ENCODE results near the gene BATF3.
A peak's percentile ranks its signal among the peaks of the same experiment; 100 is the strongest.
"Not testable (repeated sequence)": the region's sequence is repeated elsewhere in the genome, so short reads cannot be mapped to it uniquely, and the experiment has no call there.

The BATF3 gene

DNA sequence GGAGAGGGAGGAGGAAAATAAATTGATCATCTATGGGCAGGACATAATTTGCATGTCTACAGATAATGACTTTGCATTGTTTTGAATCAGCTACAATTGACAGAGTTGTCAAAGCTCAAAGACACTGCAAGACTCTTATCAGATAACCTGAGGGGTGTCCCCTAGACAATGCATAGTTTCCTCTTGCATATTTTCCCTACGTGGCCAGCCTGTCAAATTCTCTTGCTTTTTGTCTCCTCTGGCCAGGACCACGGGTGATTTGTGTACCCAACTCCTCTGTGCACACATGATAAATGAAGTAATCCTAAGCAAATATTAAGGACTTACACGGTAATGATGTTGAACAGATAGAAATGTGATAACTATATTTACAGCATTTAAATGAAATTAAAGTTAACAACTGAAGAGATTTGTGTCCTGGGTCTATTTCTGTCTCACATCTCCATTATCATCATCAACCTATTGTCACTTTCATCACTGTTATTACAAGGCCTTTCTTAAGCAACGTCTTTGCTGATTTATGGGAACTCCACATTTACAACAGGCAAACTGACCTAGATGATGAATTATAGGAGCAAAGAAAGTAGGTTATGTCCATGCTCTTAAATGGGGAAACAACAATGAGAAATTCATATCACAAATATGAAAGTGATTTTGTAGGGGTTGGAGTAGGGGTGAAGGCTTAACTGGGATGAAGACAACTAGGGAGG, 18.8 kb downstream of the BATF3 start:
- DNase-seq: no peak

DNA sequence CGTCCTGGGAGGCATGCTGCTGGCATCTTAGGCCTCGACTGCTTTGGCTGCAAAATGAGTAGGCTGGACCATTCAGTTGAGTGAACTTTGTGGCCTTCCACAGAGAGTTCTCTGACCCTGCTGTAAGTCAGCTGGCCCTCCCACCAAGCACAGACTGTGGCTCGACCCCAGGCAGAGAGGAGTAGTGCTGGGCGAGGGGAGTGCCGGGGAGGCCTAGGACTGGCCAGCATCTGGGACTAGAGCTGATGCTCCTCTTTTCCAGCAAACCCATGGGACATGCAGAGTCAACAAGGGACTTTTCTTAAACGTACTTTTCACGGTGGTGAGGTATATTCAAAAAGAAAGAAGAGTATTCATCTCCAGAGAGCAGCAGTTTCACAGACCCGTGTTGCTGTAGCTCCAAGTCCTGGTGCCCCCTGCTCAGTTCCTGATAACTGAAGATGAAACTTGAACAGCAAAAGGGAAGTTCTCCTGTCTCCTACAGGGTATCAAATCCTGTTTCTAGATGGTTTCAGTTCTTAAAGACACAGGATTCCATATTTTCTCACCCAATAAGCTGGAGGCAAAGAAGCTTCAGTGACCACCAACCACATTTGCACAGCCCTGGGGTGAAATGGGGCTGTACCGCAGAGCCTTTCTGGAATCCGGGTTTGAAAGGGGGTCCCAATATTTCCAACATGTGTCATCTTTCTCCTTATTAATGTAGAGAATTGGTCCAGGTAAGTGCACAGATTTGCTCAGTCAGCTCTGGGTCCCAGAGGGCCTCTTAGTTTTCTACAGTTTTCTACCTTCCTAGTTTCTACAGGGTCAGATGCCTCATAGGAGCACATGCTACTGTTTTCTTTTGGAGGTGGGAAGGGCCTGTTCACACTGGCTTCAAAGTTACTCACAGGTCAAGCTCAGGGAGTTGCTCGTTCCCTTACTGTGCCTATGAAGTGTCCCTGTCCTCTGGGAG, 20.9 kb downstream of the BATF3 start:
- no peak for DNase-seq

DNA sequence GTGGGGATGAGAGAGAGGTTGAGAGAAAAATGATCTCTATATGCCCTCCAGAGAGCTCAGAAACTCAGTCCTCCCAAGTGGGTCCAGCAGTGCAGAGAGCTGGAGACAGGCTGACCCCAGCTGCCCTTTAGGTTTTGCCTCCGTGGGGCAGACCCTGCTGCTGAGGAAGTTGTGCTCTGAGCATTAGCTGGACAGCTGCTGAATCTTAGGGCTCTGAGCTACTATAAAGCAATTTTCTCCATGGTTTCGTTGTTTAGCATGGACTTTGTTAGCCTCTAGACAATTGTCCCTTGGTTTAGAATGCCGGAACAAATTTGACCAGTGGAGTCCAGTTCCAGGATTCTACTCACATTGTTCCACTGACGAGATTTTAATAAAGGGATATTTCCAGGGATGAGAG, 22.1 kb downstream of the BATF3 start:
- DNase-seq: no peak

DNA sequence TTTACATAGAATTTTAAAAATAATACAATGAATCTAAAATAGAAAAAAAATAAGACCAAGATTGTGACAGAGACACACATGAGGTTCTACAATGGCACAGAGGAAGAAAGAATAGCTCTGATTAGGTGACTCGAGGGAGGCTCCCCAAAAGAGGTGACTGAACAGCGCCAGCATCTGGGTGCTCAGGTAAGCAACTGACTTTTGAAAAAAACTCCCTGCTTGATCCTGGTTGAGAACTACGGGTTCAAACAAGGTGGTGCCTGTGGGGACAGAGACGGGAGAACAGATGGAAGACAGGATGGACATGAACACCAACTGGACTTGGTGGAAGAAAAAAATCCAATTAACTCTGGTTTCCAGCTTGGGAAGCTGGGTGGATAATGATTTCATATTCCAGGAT, 22.5 kb downstream of the BATF3 start:
- DNase-seq: no peak

DNA sequence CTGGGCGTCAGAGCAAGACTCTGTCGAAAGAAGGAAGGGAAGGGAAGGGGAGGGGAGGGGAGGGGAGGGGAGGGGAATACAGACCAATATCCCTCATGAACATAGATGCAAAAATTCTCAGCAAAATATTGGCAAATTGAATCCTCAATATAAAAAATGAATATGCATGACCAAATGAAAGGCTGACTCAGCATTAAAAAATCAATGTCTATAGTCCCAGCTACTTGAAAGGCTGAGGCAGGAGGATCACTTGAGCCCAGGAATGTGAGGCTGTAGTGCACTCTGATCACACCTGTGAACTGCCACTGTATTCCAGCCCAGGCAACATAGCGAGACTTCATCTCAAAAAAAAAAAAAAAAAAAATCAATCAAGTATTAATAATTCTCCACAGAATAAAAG, 24.0 kb downstream of the BATF3 start:
- no peak for DNase-seq

DNA sequence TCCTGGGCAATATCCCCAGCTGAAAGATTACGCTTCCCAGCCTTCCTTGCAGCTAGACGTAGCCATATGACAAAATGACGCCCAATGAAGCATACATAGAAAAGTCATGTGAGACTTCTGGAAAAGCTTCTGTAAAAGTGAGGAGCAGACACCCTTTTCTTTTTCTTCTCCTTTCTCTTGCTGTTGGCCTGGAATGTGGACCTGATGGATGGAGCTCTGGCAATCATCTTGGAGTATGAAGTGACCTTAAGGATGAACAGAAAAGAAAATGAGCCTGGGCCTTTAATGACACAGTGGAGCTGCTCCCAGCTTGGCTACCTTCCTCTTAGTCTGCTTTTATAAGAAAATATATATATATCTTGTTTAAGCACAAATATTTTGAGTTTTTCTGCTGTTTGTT, 24.8 kb downstream of the BATF3 start:
- DNase-seq: no peak

DNA sequence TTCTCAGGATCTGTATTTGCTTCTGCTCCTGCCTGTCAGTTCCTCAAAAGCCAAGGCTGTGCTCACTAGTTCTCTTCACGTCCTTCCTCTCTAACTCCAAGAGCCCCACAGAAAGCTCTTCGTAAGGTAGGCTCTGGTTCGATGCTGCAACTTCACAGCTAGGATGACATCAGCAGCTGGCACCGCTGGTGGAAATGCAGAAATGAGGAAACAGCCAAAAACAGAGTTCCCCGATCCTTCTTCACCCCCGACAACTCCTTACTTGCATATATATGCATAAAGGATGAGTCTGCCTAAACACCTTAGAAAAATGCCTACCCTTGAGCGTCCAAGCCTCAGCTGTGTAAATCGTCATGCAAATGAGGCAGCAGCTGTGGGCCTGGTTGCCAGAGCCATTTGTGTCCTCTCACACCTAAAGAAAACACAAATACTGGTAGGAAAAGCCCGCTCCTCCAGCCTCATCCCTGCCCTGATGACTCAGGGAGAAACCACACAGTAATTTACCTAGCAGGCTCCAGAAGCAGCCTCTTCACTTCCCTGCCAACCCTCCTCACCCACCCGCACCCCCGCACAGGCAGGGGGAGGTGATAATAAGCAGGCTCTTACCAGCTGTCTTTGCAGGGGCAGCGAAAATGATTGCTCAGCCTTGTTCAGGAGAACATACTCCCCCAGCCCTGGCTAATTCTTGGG, 28.2 kb downstream of the BATF3 start:
- DNase-seq: no peak

DNA sequence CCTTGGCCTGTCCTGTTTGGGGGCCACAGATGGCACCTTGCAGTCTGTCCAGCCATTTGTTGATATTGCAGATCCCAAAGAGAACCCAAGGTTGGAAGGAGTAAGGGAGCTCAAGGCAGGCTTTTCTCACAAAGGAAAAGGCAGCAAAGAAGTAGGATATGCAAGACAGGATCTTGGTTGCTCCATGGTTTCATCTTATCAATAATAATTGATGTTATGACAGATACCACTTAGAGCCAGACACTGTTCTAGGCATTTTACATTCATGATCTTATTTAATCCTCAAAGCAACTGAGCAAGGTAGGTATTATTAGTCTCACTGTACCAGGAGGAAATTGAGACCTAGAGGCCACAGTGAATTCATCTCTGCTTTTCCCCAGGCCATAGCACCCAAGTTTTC, 28.8 kb downstream of the BATF3 start:
- DNase-seq: no peak

DNA sequence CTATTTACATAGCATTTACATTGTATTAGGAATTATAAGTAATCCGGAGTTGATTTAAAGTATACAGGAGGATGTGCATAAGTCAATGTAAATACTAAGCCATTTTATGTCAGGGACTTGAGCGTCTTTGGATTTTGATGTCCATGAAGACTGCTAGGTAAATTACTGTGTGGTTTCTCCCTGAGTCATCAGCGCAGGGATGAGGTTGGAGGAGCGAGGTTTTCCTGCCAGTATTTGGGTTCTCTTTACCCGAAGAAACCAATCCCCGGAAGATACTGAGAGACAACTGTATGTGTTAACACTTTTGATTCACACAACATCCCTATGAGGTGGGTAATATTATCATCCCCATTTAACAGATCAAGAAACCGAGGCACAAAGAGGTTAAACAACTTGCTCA, 29.3 kb downstream of the BATF3 start:
- DNase-seq: no peak

DNA sequence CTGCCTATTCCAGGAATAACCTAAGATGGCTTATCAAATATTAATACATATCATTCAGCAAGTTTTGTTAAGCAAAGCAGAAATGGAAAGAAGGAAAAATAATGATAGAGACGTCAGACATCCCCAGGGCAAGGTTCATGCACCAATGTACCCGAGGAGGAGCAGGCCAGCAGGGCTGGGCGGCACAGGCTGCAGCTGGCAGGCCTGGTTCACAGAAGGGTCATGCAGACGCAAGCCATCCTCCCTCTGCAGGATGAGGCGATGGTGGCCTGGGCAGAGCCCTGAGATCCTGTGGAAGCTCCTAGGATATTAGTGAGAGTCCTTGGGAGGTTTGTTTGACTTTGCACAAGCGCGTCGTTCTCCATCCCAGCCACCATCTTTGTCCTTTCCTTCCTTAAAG, 30.0 kb downstream of the BATF3 start:
- no peak for DNase-seq

DNA sequence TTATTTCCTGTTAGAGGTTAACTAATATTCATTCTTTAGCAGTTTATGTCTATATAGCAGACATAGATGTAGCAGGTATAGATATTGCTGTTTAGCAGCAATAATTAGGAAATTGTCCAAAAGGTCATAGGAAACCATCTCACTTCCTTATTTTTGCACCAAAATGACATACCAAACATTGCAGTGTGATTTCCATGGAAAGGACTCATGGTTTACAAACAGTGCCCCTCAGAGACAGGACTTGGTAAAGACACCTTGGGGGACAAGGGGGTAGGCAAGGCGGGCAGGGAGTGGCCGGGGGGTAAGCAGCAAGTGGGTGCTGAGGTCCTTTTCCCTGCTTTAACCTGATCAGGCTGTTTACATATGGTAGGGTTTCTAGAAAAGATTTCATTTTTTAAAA, 30.5 kb downstream of the BATF3 start:
- no peak for DNase-seq

DNA sequence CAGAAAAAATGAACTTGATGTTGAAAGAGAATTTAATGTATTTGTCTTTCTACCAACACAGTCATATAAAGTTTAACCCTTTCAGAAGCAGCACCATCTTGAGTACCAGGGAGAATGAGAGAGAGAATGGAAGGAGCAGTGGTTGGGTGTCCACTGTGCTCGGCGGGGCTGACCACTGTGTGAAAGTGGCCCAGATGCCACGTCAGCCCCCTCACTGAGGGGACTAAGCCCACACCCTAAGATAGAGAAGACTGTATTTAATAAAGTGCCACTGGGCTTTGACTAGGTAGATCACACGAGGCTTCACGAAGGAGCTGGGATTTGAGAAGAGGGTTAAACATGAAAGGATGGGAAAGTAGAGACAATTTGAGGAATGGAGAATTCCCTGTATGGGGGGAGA, 31.2 kb downstream of the BATF3 start:
- no peak for DNase-seq

DNA sequence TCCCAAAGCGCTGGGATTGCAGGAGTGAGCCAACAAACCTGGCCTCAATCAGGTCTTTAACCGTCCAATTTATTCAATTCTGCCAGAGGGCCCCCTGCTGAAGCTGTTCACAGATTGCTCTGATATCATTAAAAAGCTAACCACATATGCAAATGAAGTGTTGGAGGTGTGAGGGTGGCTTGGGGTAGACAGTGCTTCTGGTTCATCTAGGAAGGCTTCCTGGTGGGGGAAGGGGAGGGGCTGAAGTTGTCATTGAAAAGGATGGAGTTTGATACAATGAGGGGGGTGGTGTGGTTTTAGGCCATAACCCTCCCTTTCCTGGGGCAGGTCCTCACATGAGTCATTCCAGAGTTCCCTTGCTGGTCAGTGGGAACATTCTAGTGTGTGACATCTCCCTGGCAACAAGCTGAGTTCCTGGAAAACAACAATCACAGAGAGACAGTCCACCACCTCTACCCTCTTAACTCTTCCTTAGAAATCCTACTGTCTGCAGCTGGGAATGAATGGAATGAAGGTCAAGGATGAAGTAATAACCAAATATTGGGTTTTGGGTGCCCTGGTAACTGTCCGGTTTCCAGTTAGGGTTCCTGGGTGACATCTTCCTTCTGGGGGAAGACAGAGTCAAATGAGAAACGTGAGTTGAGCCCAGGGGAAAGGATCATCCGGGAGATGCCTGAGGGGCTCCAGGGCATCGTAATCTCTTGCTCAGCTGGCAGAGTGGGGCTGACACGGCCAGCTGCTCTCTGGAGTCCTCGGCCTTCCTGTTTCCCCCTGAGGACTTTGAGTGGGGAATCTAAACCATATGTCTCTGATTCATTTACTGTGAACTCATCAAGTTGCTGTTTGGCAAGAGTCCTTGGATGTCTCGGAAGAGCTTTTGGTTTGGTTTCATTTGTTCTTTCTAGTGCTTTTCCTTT, 32.2 kb downstream of the BATF3 start:
- DNase-seq: no peak

DNA sequence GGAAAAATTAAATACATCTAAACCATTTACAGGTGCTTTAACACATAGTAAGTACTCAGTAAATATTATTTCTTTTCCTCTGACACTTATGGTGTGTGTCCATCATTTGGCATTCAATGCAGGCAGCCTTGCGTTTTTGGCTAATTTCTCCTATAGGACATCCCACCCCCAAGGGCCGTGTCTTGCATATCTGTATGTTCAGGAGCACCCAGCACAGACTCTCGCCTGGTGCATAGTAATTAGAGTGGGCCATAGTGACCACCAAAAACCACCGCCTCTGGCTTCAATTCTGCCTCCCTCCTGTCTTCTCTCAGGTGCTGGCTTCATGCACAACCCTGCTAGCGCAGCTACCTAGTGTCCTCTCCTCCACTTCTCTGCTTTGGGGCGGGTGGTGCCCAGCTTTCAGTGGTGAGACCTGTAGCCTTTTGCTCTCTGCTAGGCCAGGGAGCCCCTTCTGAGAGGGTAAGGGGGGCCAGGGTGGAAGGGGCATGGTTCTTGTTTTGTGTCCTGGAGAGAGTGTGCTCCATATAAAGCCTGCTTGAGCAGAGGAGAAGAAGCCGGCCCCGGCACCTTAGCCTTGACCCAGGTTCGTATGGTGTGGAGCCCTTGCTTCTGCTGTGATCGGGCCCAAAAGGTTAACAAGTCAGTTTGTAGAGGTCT, 33.4 kb downstream of the BATF3 start:
- DNase-seq: no peak

DNA sequence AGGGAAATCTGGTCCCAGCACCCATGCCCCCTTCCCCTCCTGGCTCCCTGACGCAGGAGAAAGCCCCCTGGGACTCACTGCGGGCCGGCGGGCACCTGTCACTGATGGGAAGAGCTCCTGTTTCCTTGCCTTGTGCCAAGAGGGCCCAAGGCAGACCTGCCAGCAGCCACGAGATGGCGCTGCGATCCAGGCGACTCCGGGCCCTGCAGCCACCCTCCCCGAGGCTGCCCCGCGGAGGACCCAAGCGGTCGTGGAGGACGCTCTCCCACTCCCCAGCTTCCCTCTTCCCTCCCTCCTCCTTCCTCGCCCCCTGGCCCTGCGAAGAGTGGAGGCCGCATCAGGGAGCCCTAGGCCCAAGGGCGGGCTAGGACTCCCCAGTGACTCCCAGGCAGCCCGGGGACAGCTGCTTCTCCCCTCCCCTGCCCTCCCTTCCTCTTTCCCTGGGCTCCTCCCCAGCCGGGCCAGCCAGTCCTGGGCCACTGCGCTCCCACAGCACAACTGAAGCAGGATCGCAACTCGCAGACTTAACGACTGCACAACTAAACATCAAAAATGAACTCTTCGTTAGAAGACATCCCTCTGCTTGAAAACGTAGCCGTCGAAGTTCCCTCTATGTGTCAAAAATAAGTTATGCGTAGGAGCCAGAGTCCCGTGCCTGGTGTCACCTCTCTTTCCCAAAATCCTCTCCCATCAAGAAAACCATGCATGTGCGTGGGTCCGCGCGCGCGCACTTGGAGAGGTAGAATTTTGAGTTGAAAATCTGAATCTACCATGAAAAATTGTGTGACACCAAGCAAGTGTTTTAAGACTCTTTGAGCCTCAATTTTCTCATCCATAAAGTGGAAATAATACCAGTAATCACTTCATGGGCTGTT, 34.2 kb downstream of the BATF3 start:
- peak; percentile 87 for DNase-seq

DNA sequence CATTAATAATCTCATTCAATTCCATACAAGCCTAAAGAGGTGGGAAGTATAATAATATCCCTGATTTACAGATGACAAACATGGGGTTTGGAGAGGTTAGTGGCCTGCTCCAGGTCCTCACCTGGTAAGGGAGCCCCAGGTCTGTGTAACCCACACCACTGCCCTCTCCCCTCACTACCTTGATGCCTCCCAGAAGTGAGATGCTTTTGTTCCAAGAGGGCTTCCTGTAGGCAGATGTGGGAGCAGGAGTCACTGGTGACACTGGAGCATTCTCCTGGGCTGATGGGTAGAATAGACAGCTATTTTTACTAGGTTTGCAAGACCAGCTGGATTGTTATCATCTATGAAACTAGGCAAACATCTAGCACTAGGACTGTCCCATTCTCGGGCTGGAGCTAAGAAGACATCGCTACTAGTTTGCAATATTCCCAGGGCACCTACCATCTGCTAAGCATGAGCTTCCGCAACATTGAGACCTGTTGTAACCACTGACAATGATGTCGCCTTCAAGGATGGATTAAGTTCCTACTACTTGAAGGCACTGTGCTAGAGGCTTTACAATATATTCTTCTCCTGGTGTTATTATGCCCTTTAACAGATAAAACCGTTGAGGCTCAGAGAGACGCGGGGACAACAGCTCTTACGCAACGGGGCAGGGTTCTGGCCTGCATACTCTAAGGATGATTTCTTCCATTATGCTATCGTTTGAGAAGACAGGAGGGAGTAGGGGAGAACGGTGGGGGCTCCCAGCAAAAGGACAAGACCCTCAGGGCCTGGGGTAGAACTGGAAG, 35.0 kb downstream of the BATF3 start:
- no peak for DNase-seq

DNA sequence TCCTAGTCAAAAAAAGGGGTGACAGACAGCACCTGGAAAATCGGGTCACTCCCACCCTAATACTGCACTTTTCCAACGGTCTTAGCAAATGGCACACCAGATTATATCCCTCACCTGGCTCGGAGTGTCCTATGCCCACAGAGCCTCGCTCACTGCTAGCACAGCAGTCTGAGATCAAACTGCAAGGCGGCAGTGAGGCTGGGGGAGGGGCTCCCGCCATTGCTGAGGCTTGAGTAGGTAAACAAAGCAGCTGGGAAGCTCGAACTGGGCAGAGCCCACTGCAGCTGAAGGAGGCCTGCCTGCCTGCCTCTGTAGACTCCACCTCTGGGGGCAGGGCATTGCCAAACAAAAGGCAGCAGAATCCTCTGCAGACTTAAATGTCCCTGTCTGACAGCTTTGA, 41.4 kb downstream of the BATF3 start:
- not testable (repeated sequence) for DNase-seq

DNA sequence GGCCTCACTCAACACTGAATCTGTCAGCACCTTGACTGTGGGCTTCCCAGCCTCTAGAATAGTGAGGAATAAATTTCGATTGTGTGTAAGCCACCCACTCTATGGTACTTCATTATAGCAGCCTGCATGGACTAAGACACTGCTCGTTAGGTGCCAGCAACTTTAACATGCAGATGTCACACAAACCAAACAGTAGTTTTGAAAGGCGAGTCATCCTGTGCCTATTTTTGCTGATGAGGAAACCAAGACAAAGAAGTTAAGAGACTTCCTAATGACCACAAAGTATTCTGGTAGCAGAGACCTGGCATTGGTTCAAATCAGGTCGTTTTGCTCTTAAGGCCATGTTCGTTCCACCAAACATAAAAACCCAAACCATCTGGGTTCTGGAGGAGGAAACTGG, 42.9 kb downstream of the BATF3 start:
- DNase-seq: no peak

DNA sequence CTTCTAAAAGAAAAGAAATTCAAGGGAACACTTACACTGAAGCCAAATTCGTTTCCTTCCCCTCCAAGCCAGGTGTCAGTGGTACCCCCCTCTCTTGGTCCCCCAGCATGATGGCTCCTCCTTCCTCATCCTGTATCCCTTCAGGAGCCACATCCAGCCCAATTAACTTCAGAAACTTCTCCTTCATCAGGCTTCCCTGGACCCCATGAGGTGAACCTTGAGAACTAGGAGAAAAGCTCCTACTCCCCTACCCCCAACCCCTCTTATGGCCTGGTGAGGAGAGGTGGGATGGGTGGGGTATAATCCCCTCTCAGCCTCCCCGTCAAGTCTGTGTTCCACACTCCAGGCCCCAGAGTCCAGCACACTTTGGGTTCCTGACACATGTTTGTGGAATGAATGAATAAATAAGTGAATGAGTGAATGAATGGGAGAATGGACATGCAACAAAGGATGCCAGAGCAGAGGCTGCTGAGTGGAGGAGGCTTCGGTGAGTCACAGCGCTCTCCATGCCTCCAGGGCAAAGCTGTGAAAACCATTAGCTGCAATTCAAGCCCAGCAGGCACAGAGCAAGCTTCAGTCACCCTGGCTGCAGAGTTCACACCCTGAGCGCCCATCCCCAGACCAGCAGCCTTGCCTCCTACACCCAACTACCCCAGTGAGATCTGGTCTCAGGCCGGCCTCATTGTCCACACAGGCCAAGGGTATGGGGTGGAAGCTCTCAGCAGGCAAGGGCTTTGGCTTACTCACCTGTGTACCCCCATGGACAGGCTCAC, 43.8 kb downstream of the BATF3 start:
- no peak for DNase-seq
